Measurements from ENCODE around the gene PIGR. TPM values are rescaled to one million over a fixed set of nuclear protein-coding genes. Genes with fewer than 3 reads are reported as not detected.

PIGR gene
- total RNA-seq, 1 donor from 2014 or later: 0.25 TPM

DNA sequence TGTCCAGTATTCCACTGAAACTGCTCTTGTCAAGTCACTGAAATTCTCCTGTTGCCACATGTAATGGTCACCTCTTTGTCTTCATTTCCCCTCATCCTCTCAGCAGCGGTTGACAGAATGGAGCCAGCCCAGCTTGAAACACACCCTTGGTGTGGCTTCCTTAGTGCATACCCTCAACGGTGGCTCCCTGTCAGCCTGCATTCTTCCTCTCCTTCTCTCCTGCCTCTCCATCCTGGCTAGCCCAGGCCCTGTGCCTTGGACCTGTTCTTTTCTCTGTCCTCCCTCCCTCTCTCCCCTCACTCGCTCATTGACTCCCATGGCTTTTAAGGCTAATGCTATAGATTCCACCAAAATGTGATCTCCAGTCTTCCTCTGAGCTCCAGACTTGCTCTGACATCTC lies 28.2 kb downstream of the PIGR start:
- H3K27ac ChIP-seq: no peak overlapping the region
- no peaks in the 10 kb centered on the region for H3K36me3 ChIP-seq
- no peaks in the 10 kb centered on the region for H3K4me1 ChIP-seq
- H3K27me3 ChIP-seq: no peaks in the 10 kb centered on the region
- TF ChIP-seq POLR2AphosphoS5 (IDR thresholded peaks at IDR 0.05; ENCODE audit: insufficient read depth in 1 of 2, low read depth in 1 of 2): no peak
- intact Hi-C loops (cut with DNase I): loop anchor here (10.0 kb wide), 1 partner anchor 283 kb away; the partner anchor contains the start of gene DYRK3
- no peaks in the 10 kb centered on the region for H3K9me3 ChIP-seq
- DNase-seq (ENCODE audit: extremely low spot score in 2 of 2): no peak
- H3K4me3 ChIP-seq: no peak overlapping the region

DNA sequence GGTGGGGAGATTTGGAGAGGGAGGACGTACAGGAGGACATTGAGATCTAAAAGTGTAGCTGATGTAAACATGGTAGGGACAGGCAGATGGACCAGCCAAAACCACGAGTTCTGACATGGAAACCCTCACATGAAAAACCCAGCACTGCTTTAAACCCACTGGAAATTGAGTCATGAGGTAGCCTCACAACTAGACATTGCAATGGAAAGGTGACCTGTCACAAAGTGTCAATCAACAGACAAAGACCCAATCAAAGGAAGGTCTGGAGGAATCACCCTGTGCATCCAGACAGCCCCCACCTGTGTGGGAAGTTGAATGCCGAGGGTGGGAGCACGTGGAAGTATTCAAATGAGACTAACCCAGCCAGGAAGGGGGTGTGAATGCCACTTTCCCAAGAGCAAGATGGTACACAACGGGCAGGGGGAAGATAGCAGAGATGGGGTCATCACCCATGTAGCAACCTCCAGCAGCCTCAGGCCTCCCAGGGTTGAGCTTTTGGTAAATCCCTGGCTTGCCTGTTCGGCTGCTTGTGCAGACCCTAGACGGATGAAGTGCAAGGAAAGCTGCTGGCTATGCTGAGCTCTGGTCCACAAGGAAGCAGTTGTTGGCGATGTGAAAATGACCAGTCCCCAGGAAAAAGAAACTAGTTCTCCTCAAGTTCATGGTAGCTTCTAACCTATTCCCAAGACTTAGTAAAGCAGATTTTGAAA lies 30.1 kb downstream of the PIGR start:
- Histone ChIP-seq H3K9me3 (no peaks in the 10 kb centered on the region), H3K27ac (no peak overlapping the region), H3K27me3 (no peaks in the 10 kb centered on the region), H3K4me3 (no peak overlapping the region), H3K4me1 (no peaks in the 10 kb centered on the region), H3K36me3 (no peaks in the 10 kb centered on the region)
- TF ChIP-seq, protein P1, sequence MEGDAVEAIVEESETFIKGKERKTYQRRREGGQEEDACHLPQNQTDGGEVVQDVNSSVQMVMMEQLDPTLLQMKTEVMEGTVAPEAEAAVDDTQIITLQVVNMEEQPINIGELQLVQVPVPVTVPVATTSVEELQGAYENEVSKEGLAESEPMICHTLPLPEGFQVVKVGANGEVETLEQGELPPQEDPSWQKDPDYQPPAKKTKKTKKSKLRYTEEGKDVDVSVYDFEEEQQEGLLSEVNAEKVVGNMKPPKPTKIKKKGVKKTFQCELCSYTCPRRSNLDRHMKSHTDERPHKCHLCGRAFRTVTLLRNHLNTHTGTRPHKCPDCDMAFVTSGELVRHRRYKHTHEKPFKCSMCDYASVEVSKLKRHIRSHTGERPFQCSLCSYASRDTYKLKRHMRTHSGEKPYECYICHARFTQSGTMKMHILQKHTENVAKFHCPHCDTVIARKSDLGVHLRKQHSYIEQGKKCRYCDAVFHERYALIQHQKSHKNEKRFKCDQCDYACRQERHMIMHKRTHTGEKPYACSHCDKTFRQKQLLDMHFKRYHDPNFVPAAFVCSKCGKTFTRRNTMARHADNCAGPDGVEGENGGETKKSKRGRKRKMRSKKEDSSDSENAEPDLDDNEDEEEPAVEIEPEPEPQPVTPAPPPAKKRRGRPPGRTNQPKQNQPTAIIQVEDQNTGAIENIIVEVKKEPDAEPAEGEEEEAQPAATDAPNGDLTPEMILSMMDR (IDR thresholded peaks at IDR 0.05): no peak
- TF ChIP-seq POLR2AphosphoS5 (IDR thresholded peaks at IDR 0.05; ENCODE audit: insufficient read depth in 1 of 2, low read depth in 1 of 2) (no peak), POLR2A (IDR thresholded peaks at IDR 0.05) (no peak)
- DNase-seq (ENCODE audit: extremely low spot score in 2 of 2): no peak
- intact Hi-C loops (cut with DNase I): loop anchor here (10.0 kb wide), 1 partner anchor 281 kb away; the partner anchor contains the start of gene DYRK3

DNA sequence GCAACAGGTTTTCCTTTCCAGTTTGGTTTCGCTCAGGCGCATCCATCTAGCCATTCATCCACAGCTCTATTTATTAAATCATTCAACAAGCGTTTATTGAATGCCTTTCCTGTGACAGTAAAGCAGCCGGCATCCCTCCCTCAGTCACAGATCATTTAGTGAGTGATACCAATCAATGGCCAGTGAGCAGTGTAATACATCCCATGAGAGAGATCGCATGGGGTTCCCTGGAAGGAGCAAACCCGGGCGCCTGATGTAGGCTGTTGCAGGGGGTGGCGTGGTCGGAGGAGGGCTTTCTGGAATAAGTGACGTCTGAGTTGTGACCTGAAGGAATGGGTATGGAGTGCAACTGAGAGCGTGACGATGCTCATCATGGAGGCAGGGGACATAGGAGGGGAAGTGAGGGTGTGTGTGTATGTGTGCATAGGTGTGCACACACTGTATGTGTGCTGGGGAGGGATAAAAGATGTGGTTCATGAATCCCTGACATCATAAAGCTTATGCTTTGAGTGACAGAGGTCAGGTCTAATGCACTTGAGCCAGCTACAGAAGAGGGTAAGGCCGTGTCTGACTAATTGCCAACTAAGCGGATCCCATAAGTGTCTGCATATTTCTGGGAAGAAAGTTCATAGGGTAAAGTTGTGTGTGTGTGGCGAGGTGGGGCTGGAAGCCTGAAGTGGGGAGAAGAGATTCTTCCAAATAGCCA lies 31.1 kb downstream of the PIGR start:
- Histone ChIP-seq H3K4me1 (no peaks in the 10 kb centered on the region), H3K27ac (no peak overlapping the region), H3K4me3 (no peak overlapping the region), H3K27me3 (no peaks in the 10 kb centered on the region), H3K36me3 (no peaks in the 10 kb centered on the region), H3K9me3 (no peaks in the 10 kb centered on the region)
- intact Hi-C loops (cut with DNase I): loop anchor here (10.0 kb wide), 1 partner anchor 280 kb away; the partner anchor contains the start of gene DYRK3
- no peak for DNase-seq (ENCODE audit: extremely low spot score in 2 of 2)
- TF ChIP-seq, protein P1 (IDR thresholded peaks at IDR 0.05): no peak
- TF ChIP-seq POLR2A (IDR thresholded peaks at IDR 0.05): no peak
- no peak for TF ChIP-seq POLR2AphosphoS5 (IDR thresholded peaks at IDR 0.05; ENCODE audit: insufficient read depth in 1 of 2, low read depth in 1 of 2)

DNA sequence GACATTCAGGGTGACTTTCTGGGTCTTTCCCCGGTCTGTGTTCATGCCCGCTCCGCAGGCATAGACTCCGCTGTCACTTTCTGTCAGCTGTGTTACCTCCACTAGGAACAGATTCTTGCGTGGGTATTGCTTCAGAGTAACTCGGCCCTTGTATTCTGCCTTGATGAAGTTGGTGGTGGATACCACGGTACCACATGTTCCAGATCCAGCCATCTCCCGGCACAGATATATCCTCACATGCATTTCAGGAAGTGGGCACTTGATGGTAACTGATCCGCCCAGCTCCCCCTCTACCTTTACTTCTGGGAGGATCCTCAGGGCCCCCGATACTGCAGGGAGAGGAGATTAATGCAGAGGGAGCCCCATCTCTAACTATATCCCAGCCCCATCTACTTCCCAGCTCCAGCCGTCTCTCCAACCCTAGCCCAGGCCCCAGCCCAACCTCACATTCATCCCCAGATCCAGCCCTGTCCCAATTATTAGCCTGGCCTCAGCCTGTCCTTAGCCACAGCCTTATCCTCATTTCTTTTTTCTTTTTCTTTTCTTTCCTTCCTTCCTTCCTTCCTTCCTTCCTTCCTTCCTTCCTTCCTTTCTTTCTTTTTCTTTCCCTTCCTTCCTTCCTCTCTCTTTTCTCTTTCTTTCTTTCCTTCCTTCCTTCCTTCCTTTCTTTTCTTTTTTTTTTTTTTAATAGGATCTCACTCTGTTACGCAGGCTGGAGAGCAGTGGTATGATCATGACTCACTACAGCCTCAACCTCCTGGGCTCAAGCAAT lies 32.3 kb downstream of the PIGR start:
- intact Hi-C loops (cut with DNase I): loop anchor here (5.0 to 10.0 kb wide), 2 partner anchors 177 to 279 kb away; partner anchors contain the start of gene DYRK3
- Histone ChIP-seq H3K4me3 (no peak overlapping the region), H3K36me3 (no peaks in the 10 kb centered on the region), H3K27ac (no peak overlapping the region), H3K9me3 (no peaks in the 10 kb centered on the region), H3K4me1 (peaks cover 11% of the 10 kb centered on the region), H3K27me3 (no peaks in the 10 kb centered on the region)
- DNase-seq (ENCODE audit: extremely low spot score in 2 of 2): no peak
- no peak for TF ChIP-seq POLR2A (IDR thresholded peaks at IDR 0.05)
- TF ChIP-seq, protein P1 (IDR thresholded peaks at IDR 0.05): no peak
- TF ChIP-seq POLR2AphosphoS5 (IDR thresholded peaks at IDR 0.05; ENCODE audit: insufficient read depth in 1 of 2, low read depth in 1 of 2): no peak

DNA sequence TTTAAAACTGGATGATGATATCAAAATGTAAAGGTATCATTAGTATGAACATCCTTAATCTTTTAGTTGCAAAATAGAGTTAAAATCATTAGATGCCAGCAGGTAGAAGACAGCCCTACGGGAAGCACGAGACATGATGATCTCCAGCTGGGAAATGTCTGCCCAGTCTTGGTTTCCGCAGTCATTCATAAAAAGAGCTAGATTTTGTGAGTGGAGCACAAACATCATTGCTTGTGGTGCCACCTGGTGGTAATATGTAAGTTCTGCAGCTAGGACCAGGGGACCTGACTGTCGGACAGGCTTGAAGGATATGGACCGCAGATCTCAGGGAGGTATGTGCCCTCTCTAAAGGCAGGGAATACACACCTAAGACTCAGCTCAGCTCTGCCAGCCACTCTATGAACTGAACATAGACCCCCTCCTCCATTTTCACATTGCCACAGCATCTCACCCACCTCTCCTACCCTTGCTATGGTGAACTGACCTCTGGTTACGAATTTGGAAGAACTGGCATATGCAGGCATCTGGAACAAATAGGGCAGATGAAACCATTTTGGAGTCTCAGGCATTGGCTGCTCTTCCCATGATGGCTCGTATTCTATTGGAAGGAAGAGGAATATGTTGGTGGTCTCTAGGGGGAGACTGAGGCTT lies 33.7 kb downstream of the PIGR start:
- Histone ChIP-seq H3K4me3 (no peak overlapping the region), H3K36me3 (no peaks in the 10 kb centered on the region), H3K9me3 (no peaks in the 10 kb centered on the region), H3K27ac (no peak overlapping the region), H3K4me1 (peaks cover 16% of the 10 kb centered on the region), H3K27me3 (no peaks in the 10 kb centered on the region)
- intact Hi-C loops (cut with DNase I): loop anchor here (5.0 to 10.0 kb wide), 2 partner anchors 175 to 278 kb away; partner anchors contain the start of gene DYRK3
- DNase-seq (ENCODE audit: extremely low spot score in 2 of 2): no peak
- TF ChIP-seq, protein P1 (IDR thresholded peaks at IDR 0.05): peak; percentile 75 to 88 (median 79)
- peak in 1 of 2 donors; percentile 41 for TF ChIP-seq POLR2AphosphoS5 (IDR thresholded peaks at IDR 0.05; ENCODE audit: insufficient read depth in 1 of 2, low read depth in 1 of 2)
- no peak for TF ChIP-seq POLR2A (IDR thresholded peaks at IDR 0.05)

Data from vagina (tissue), 2 donors.